Measurements from ENCODE around the gene HS3ST6.
"Not testable (repeated sequence)": the region's sequence is repeated elsewhere in the genome, so short reads cannot be mapped to it uniquely, and the experiment has no call there.

HS3ST6 gene

DNA sequence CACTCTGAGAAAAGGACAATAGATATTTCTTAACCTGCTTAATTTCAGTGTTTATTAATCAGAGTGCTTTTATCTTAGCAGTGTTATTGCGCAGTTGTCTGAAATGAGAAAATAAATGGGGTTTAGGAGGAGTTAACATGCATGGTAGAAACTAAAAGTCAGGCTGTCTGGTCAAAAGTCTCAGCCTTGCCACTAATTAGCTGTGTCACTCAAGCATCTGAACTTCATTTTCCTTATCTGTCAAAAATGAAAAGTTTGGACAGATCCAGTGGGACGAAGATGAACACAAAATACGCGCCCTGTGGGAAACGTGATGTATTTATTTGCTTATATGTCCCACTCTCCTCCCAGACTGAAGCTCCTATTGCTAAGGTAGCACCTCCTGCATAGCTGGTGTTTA lies 40.0 kb downstream of the HS3ST6 start:
- no peak overlapping the region for H3K4me3 ChIP-seq (ENCODE audit: low read depth, low read length)
- TF ChIP-seq, protein P1, sequence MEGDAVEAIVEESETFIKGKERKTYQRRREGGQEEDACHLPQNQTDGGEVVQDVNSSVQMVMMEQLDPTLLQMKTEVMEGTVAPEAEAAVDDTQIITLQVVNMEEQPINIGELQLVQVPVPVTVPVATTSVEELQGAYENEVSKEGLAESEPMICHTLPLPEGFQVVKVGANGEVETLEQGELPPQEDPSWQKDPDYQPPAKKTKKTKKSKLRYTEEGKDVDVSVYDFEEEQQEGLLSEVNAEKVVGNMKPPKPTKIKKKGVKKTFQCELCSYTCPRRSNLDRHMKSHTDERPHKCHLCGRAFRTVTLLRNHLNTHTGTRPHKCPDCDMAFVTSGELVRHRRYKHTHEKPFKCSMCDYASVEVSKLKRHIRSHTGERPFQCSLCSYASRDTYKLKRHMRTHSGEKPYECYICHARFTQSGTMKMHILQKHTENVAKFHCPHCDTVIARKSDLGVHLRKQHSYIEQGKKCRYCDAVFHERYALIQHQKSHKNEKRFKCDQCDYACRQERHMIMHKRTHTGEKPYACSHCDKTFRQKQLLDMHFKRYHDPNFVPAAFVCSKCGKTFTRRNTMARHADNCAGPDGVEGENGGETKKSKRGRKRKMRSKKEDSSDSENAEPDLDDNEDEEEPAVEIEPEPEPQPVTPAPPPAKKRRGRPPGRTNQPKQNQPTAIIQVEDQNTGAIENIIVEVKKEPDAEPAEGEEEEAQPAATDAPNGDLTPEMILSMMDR (IDR thresholded peaks at IDR 0.05; ENCODE audit: control insufficient read depth, extremely low read depth, insufficient read depth): no peak
- DNase-seq (ENCODE audit: low read depth): no peak

DNA sequence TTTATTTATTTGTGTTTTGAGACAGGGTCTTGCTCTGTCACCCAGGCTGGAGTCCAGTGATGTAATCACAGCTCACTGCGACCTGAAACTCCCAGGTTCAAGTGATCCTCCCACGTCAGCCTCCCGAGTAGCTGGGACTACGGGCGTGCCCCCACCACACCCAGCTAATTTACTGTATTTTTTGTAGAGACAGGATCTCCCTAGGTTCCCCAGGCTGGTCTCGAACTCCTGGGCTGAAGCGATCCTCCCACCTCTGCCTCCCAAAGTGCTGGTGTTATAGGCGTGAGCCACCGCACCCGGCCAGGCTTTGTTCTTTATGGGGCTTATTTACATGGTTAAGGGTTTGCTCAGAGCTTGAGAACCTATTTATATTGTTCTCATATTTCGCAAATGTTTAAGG lies 40.4 kb downstream of the HS3ST6 start:
- DNase-seq (ENCODE audit: low read depth): no peak
- no peak overlapping the region for H3K4me3 ChIP-seq (ENCODE audit: low read depth, low read length)
- TF ChIP-seq, protein P1 (IDR thresholded peaks at IDR 0.05; ENCODE audit: control insufficient read depth, extremely low read depth, insufficient read depth): no peak

DNA sequence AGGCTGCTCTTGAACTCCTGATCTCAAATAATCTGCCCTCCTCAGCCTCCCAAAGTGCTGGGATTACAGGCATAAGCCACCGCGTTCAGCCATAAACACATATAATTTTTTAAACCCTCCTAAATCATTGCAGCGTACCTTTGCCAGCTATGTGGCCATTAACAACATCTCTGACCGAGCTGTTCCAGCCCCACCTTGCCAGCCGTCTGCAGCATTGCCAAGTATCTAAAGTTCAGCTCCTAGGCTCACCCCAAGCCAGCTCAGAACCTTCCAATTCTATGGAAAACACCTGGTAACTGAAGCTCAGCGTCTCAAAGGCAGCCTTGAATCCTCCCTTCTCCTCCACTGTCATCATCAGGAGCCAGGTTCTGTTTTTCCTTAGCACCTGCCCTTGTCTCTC lies 41.1 kb downstream of the HS3ST6 start:
- TF ChIP-seq, protein P1 (IDR thresholded peaks at IDR 0.05; ENCODE audit: control insufficient read depth, extremely low read depth, insufficient read depth): no peak
- H3K4me3 ChIP-seq (ENCODE audit: low read depth, low read length): no peak overlapping the region
- no peak for DNase-seq (ENCODE audit: low read depth)

DNA sequence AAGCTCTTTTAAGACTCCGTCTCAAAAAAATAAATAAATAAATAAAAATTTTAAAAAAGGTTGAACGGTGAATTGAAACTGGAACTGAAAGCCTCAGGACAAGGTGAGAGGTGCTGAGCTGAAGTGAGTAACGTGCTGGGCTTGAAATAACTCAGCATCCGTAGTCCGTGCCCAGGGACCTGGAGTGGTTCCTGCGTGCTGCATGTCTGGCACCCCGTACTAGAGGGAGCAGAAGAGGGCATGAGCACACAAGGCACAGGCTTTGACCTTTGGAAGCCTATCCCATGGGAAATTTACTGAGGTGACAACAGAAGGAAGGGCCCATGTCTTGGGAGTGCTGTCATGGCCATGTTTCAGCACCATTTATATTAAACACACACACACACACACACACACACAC lies 41.7 kb downstream of the HS3ST6 start:
- DNase-seq (ENCODE audit: low read depth): no peak
- TF ChIP-seq, protein P1 (IDR thresholded peaks at IDR 0.05; ENCODE audit: control insufficient read depth, extremely low read depth, insufficient read depth): no peak
- no peak overlapping the region for H3K4me3 ChIP-seq (ENCODE audit: low read depth, low read length)

DNA sequence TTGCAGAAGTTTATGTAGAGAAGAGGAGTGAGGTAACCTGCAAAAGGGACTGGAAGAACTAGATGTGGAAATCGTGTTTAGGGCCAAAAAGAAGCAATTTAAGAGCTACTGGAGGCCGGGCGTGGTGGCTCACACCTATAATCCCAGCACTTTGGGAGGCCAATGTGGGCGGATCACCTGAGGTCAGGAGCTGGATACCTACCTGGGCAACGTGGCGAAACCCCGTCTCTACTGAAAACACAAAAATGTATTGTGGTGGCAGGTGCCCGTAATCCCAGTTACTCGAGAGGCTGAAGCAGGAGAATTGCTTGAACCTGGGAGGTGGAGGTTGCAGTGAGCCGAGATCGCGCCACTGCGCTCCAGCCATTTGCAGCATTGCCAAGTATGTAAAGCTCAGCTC lies 42.1 kb downstream of the HS3ST6 start:
- H3K4me3 ChIP-seq (ENCODE audit: low read depth, low read length); DNase-seq (ENCODE audit: low read depth): not testable (repeated sequence)

DNA sequence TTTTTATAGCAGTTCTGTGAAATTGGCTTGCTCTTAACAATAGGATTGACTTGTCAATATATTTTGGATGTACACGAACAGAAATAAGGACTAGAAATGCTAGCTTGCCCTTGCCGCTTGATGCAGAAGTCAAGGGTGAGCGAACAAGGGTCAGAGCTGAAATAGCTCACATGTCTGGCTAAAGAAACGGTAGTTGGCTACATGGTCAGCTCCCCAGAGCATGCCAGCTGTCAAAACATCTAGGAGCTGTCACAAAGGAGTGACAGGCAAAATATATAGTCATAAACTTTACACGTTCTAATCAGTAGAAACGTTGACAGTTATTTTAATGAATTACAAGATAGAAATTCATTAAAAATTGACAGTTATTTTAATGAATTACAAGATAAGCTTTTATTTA lies 43.4 kb downstream of the HS3ST6 start:
- no peak for DNase-seq (ENCODE audit: low read depth)
- TF ChIP-seq, protein P1 (IDR thresholded peaks at IDR 0.05; ENCODE audit: control insufficient read depth, extremely low read depth, insufficient read depth): no peak
- no peak overlapping the region for H3K4me3 ChIP-seq (ENCODE audit: low read depth, low read length)

DNA sequence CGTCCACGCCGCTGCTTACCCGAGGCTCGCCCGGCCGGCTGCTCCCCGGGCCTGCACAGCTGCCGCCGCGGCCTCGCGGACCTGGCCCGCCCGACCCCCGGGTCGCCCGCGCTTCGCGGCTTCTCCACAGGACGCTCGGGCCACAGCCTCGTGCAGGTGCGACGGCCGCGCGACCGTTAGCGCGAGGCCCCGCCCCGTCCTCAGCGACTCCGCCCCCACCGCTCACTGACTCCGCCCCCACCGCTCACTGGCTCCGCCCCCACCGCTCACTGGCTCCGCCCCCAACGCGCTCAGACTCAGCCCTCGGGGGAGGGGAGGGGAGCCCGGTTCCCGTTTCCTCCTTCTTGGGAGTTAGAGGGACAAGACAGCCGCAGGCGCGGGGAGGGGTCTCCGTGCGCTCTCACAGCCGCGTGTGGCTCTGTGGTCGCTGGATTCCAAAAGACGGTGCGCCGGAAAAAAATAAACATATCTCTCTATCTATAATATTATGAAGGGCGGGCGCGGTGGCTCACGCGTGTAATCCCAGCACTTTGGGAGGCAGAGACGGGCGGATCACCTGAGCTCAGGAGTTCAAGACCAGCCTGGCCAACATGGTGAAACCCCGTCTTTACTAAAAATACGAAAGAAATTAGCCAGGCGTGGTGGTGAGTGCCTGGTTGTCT lies 46.1 kb downstream of the HS3ST6 start, which contains the start of gene MEIOB:
Gene MEIOB (minus strand): TSS at position 191 of the 662 bp plus-strand sequence. CDS start 3,989 bp downstream, outside the sequence.
- TF ChIP-seq, protein P1 (IDR thresholded peaks at IDR 0.05; ENCODE audit: control insufficient read depth, extremely low read depth, insufficient read depth): no peak
- no peak within 1 kb of the TSS for H3K4me3 ChIP-seq (ENCODE audit: low read depth, low read length)
- no peak for DNase-seq (ENCODE audit: low read depth)
